Right lobe of liver (tissue), 4 donors: ENCODE data around the gene NAALADL2.

Source experiments
- CTCF ChIP-seq, 4 donors: fragments of 200-600 bp in 3 of 4; fragments of 450-650 bp in 1 of 4; IDR thresholded peaks; one replicate each; pipeline versions ENCODE4 v1.5.1 to v1.8.0; 2016 to 2022; ENCODE audit warnings: antibody characterized with exemption in 4 of 4, mild to moderate bottlenecking in 2 of 4
- POLR2A ChIP-seq: fragments of 450-650 bp; IDR thresholded peaks from one replicate; pipeline ENCODE4 v1.6.1; 2017; ENCODE audit warnings: antibody characterized with exemption, mild to moderate bottlenecking
- donor health status: DM: no; HTN: no; CAD: no.
- donor health status: DM: no; HTN: no; CAD: no.
- donor health status: DM: no; HTN: yes; CAD: no.

GRCh38 chr3:175335229-175335628 lies 476.1 kb downstream of the NAALADL2 start:
- TF ChIP-seq CTCF (IDR thresholded peaks at IDR 0.05) (no peak), POLR2A (no peak)
